GM23248 (cell line): ENCODE measurements around the gene ASNS. TPM values are rescaled to one million over a fixed set of nuclear protein-coding genes. Genes with fewer than 3 reads are reported as not detected.
"Not testable (repeated sequence)": the region's sequence is repeated elsewhere in the genome, so short reads cannot be mapped to it uniquely, and the experiment has no call there.

Experiments used
- DNase-seq: peaks from one replicate; pipeline ENCODE4 v3.0.0-alpha.2; 2015
- H2AFZ ChIP-seq: fragments of 200-600 bp; sonication (generic); 2 replicates; pipeline ENCODE4 v1.6.1; 2016; ENCODE audit warnings: antibody characterized with exemption
- H3F3A ChIP-seq: fragments of 200-600 bp; sonication (generic); 2 replicates; pipeline ENCODE4 v1.6.1; 2016; ENCODE audit warnings: mild to moderate bottlenecking, antibody characterized with exemption, mixed run types; ENCODE audit not compliant: insufficient read depth
- H3K27ac ChIP-seq: fragments of 200-600 bp; sonication (generic); 2 replicates; pipeline ENCODE4 v1.5.1; 2016; ENCODE audit warnings: mild to moderate bottlenecking
- H3K27me3 ChIP-seq: fragments of 200-600 bp; sonication (generic); replicated peaks from 2 replicates; pipeline ENCODE4 v1.6.1; 2016; ENCODE audit warnings: mild to moderate bottlenecking; ENCODE audit not compliant: insufficient read depth
- H3K36me3 ChIP-seq: fragments of 200-600 bp; sonication (generic); 2 replicates; pipeline ENCODE4 v1.6.1; 2016; ENCODE audit warnings: low read depth, mild to moderate bottlenecking
- H3K4me1 ChIP-seq: fragments of 200-600 bp; sonication (generic); 2 replicates; pipeline ENCODE4 v1.6.1; 2016; ENCODE audit warnings: mild to moderate bottlenecking; ENCODE audit not compliant: insufficient read depth
- H3K4me2 ChIP-seq: fragments of 200-600 bp; sonication (generic); one replicate; pipeline ENCODE4 v1.6.1; 2016; ENCODE audit warnings: mild to moderate bottlenecking; ENCODE audit not compliant: unreplicated experiment
- H3K4me3 ChIP-seq: fragments of 200-600 bp; sonication (generic); 2 replicates; pipeline ENCODE4 v1.5.1; 2016; ENCODE audit warnings: mild to moderate bottlenecking
- H3K79me2 ChIP-seq: fragments of 200-600 bp; sonication (generic); 2 replicates; pipeline ENCODE4 v1.6.1; 2016; ENCODE audit warnings: mild to moderate bottlenecking; ENCODE audit not compliant: insufficient read depth
- H3K9ac ChIP-seq: fragments of 200-600 bp; sonication (generic); 2 replicates; pipeline ENCODE4 v1.6.1; 2016; ENCODE audit warnings: mild to moderate bottlenecking
- H3K9me2 ChIP-seq: fragments of 200-600 bp; sonication (generic); 2 replicates; pipeline ENCODE4 v1.6.1; 2016; ENCODE audit warnings: mixed run types, mild to moderate bottlenecking, moderate library complexity; ENCODE audit not compliant: insufficient read depth
- H3K9me3 ChIP-seq: fragments of 200-600 bp; sonication (generic); one replicate; pipeline ENCODE4 v1.6.1; 2017; ENCODE audit warnings: low read depth
- H4K20me1 ChIP-seq: fragments of 200-600 bp; sonication (generic); 2 replicates; pipeline ENCODE4 v1.6.0; 2016; ENCODE audit not compliant: insufficient read depth
- EZH2 ChIP-seq: fragments of 200-600 bp; sonication (generic); IDR thresholded peaks from 2 replicates; pipeline ENCODE4 v1.6.1; 2018; ENCODE audit warnings: antibody characterized with exemption, mild to moderate bottlenecking; ENCODE audit not compliant: insufficient read depth, poor library complexity, severe bottlenecking
- EZH2phosphoT487 ChIP-seq: fragments of 200-600 bp; sonication (generic); IDR thresholded peaks from 2 replicates; pipeline ENCODE4 v1.6.1; 2018; ENCODE audit warnings: antibody characterized with exemption, moderate library complexity, mild to moderate bottlenecking, low read depth; ENCODE audit not compliant: insufficient read depth
- WGBS, 2 experiments: methylation state at CpG; one replicate each; pipeline ENCODE4 v1.1.6; 2015 to 2017; ENCODE audit warnings: low lambda C conversion rate in 2 of 2, low coverage in 1 of 2; ENCODE audit errors: missing lambda C conversion rate in 2 of 2; 5-methylcytosine and 5-hydroxymethylcytosine counted together
- in situ Hi-C: fragments of 300-500 bp; cut with MboI; formaldehyde crosslinking; loops from 2 replicates; pipeline ENCODE4 v1.15.0; 2020
- polyA plus RNA-seq: library from polyadenylated mRNA; unstranded; fragments of >200 nt; fragmentation: Nextera tagmentation; extraction: Ambion mirVana; gene quantifications from 2 replicates; pipeline ENCODE4 v1.2.1, GENCODE V29; 2016
- total RNA-seq: library from RNA; depleted of rRNA; stranded (reverse); fragments of >200 nt; shearing (Covaris generic); gene quantifications from 2 replicates; pipeline ENCODE4 v1.2.3, GENCODE V29; 2014

ASNS gene
- total and polyA plus RNA-seq, 2 experiments from 2014 or later = 107 to 163 TPM

DNA sequence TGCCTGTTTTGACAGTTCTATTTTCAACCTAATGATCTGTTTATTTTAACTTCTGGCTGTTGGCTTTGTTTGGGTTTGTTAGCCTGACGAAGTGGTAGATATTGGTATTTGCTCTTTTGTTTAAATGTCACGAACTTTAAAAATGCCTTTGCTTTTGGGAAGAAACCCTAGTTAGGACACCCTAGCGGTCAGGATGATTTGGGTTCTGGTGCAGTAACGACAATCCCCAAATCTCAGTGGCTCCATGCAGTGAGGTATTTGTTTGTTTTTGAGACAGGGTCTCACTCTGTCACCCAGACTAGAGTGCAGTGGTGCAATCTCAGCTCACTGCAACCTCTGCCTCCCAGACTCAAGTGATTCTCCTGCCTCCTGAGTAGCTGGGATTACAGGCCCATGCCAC, 2.7 kb upstream of the ASNS start:
- WGBS, 2 experiments = 73 to 75% methylated on average over 4 of the region's 4 CpGs
- H3K36me3 ChIP-seq, H3K9me2 ChIP-seq, H3K4me3 ChIP-seq, H2AFZ ChIP-seq, H4K20me1 ChIP-seq, H3F3A ChIP-seq, H3K9ac ChIP-seq, H3K4me2 ChIP-seq, in situ Hi-C loops, H3K27ac ChIP-seq, H3K27me3 ChIP-seq, H3K9me3 ChIP-seq, DNase-seq: not testable (repeated sequence)
- H3K79me2 ChIP-seq = peaks cover 23% of the 10 kb centered on the region
- H3K4me1 ChIP-seq = peaks cover 14% of the 10 kb centered on the region

DNA sequence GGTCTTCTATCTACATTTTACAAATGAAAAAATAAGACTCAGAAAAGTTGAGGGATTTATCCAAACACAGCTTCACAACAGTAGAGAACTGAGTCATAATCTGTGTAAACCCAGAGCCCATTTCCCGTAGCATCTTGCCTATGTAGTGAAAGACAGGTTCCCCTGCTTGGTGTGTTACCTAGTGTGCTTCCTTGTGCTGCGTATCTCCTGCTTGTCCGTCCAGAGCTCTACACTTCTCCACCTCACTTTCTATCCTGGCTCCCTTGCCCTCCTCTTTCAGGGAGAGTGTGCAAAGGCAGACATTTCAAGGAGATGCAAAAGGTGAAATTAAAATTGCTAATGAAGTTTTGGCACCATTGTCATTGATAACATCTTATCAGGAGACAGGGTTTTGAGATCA, 1.4 kb upstream of the ASNS start:
- in situ Hi-C loops = no loop called here
- no peak overlapping the region for H3K27ac ChIP-seq
- H3K9me3 ChIP-seq = no peaks in the 10 kb centered on the region
- H3K4me3 ChIP-seq = no peak overlapping the region
- no peak for DNase-seq
- no peaks in the 10 kb centered on the region for H3K27me3 ChIP-seq
- H3K4me2 ChIP-seq = no peak overlapping the region
- H3K79me2 ChIP-seq = peaks cover 36% of the 10 kb centered on the region
- peaks cover 7% of the 10 kb centered on the region; the same call in 1 of the 2 replicates for H3K36me3 ChIP-seq
- no peak for TF ChIP-seq EZH2phosphoT487
- TF ChIP-seq EZH2 = no peak
- H4K20me1 ChIP-seq = no peaks in the 10 kb centered on the region
- H3F3A ChIP-seq = no peaks in the 10 kb centered on the region
- no peaks in the 10 kb centered on the region for H3K9me2 ChIP-seq
- peaks cover 18% of the 10 kb centered on the region for H3K4me1 ChIP-seq
- H3K9ac ChIP-seq = no peak overlapping the region
- peak overlapping the region; percentile 90; the same call in 1 of the 2 replicates for H2AFZ ChIP-seq
- WGBS, 2 experiments = 63 to 69% methylated on average over 3 of the region's 3 CpGs

DNA sequence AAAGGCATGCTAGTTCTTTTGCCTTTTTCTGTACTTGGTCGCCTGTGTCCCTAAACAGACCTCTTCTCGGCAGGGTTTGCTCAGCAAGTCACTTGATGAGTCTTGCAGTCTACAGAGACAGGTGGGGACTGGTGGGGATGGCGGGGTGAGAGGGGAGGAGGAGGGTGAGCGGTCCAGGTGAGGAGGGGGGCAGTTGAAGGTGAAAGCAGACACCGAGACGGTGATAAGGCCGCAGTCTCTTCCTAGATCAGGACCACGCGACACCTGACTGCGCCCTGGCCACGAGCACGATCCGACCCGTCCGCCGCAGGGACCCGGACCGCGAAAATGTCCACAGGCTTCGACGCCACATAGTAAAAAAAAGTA, 566 bp downstream of the ASNS start:
- no peaks in the 10 kb centered on the region for H3K9me2 ChIP-seq
- peaks cover 21% of the 10 kb centered on the region for H3K36me3 ChIP-seq
- no peaks in the 10 kb centered on the region for H4K20me1 ChIP-seq
- H2AFZ ChIP-seq = peak overlapping the region; percentile 90
- peak overlapping the region; percentile 89 for H3K9ac ChIP-seq
- no peaks in the 10 kb centered on the region for H3K27me3 ChIP-seq
- no peak for DNase-seq
- H3K4me3 ChIP-seq = peak overlapping the region; percentile 90
- in situ Hi-C loops = no loop called here
- 3% methylated on average over 12 to 21 of the region's 21 CpGs for WGBS, 2 experiments
- H3K4me1 ChIP-seq = peaks cover 18% of the 10 kb centered on the region
- no peaks in the 10 kb centered on the region for H3K9me3 ChIP-seq
- TF ChIP-seq EZH2 (no peak), EZH2phosphoT487 (no peak)
- peaks cover 38% of the 10 kb centered on the region for H3K79me2 ChIP-seq
- H3K27ac ChIP-seq = peak overlapping the region; percentile 58; the same call in 1 of the 2 replicates
- H3F3A ChIP-seq = no peaks in the 10 kb centered on the region
- H3K4me2 ChIP-seq = peak overlapping the region; percentile 88

DNA sequence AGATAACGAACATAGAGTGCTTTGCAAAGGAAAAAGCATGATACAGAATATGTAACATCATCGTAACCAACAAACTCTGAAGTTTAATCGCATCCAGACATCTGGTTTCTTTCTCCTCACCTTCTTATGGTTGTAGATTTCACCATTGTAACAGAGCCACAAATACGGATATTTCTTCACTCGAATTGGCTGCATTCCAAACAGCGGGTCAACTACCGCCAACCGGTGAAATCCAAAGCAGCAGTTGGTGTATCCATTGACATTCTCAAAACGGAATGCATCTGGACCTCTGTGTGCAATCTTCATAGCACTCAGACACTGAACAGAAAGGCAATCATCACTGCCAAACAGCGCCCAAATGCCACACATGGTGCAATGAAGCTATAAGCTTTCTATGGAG, 3.4 kb downstream of the ASNS start:
- H3K9ac ChIP-seq = no peak overlapping the region
- no peaks in the 10 kb centered on the region for H3F3A ChIP-seq
- H3K9me3 ChIP-seq = no peaks in the 10 kb centered on the region
- H3K4me1 ChIP-seq = peaks cover 18% of the 10 kb centered on the region
- H2AFZ ChIP-seq = no peak overlapping the region
- H3K4me3 ChIP-seq = no peak overlapping the region
- TF ChIP-seq EZH2phosphoT487 (no peak), EZH2 (no peak)
- H3K27me3 ChIP-seq = no peaks in the 10 kb centered on the region
- H3K27ac ChIP-seq = no peak overlapping the region
- peaks cover 38% of the 10 kb centered on the region for H3K79me2 ChIP-seq
- in situ Hi-C loops = no loop called here
- DNase-seq = no peak
- no peaks in the 10 kb centered on the region for H3K9me2 ChIP-seq
- H3K4me2 ChIP-seq = no peak overlapping the region
- peaks cover 38% of the 10 kb centered on the region for H3K36me3 ChIP-seq
- 78 to 79% methylated on average over 10 of the region's 10 CpGs for WGBS, 2 experiments
- H4K20me1 ChIP-seq = no peaks in the 10 kb centered on the region

DNA sequence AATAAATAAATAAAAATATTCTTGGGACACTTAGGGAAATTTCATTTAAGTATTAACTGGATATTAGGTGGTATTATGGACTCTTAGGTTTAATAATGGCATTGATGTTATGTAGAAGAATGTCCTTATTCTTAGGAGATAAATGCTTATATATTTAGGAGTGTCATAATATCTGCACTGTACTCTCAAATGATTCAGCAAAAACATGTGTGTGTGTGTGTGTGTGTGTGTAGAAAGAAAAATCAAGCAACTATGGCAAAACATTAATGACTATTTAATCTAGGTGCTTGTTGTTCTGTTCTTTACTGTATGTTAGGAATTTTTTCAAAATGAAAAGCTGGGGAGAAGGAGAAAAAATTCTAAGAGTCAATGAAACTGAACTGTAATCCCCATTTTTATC, 3.9 kb downstream of the ASNS start:
- DNase-seq = no peak
- Histone ChIP-seq H4K20me1 (no peaks in the 10 kb centered on the region), H3K27me3 (no peaks in the 10 kb centered on the region), H3F3A (no peaks in the 10 kb centered on the region), H2AFZ (no peak overlapping the region), H3K9me3 (no peaks in the 10 kb centered on the region), H3K9ac (no peak overlapping the region), H3K79me2 (peaks cover 38% of the 10 kb centered on the region), H3K4me3 (no peak overlapping the region), H3K36me3 (peaks cover 43% of the 10 kb centered on the region), H3K27ac (no peak overlapping the region), H3K9me2 (no peaks in the 10 kb centered on the region), H3K4me2 (no peak overlapping the region), H3K4me1 (peaks cover 18% of the 10 kb centered on the region)
- TF ChIP-seq EZH2 = no peak
- no peak for TF ChIP-seq EZH2phosphoT487
- in situ Hi-C loops = no loop called here
